Posterior cingulate gyrus (tissue), 11 donors: ENCODE measurements around the gene C8G.

Source experiments
- DNase-seq, 10 donors: peaks; one replicate each; pipeline versions ENCODE4 v3.0.0 to v3.0.0-alpha.2; 2020 to 2021; ENCODE audit warnings: mixed read lengths in 3 of 10
- intact Hi-C: fragments of 100-400 bp; cut with DNase I; formaldehyde crosslinking; loops from one replicate; pipeline ENCODE4 v1.15.1; 2023

The C8G gene

GRCh38 chr9:136963341-136963740 is 18.3 kb downstream of the C8G start:
- intact Hi-C loops, result no loop called here
- no peak for DNase-seq

- intact Hi-C loops, result no loop called here
- DNase-seq, result no peak
Observed at GRCh38 chr9:136963751-136964150, 18.7 kb downstream of the C8G start.

GRCh38 chr9:136964171-136964689 is 19.2 kb downstream of the C8G start:
- DNase-seq, result no peak
- intact Hi-C loops, result no loop called here

- intact Hi-C loops, result no loop called here
- no peak for DNase-seq
Observed at GRCh38 chr9:136964833-136965422, 19.9 kb downstream of the C8G start.

GRCh38 chr9:136965771-136966484 is 20.9 kb downstream of the C8G start:
- DNase-seq, result peak in 6 of 10 donors; percentile 56 to 85 (median 66)
- intact Hi-C loops, result no loop called here

- DNase-seq, result no peak
- intact Hi-C loops, result no loop called here
Observed at GRCh38 chr9:136968333-136969127, 23.5 kb downstream of the C8G start.

- DNase-seq, result no peak
- intact Hi-C loops, result no loop called here
Observed at GRCh38 chr9:136969150-136969549, 24.1 kb downstream of the C8G start.

- DNase-seq, result no peak
- intact Hi-C loops, result no loop called here
Observed at GRCh38 chr9:136969774-136970173, 24.7 kb downstream of the C8G start.

- intact Hi-C loops, result no loop called here
- no peak for DNase-seq
Observed at GRCh38 chr9:136970361-136970760, 25.3 kb downstream of the C8G start.

GRCh38 chr9:136971746-136972145 is 26.7 kb downstream of the C8G start:
- intact Hi-C loops, result no loop called here
- DNase-seq, result no peak

- intact Hi-C loops, result no loop called here
- no peak for DNase-seq
Observed at GRCh38 chr9:136972335-136972734, 27.3 kb downstream of the C8G start.

- DNase-seq, result no peak
- intact Hi-C loops, result no loop called here
Observed at GRCh38 chr9:136972743-136973142, 27.7 kb downstream of the C8G start.

GRCh38 chr9:136973618-136974617 is 28.9 kb downstream of the C8G start:
- intact Hi-C loops, result no loop called here
- no peak for DNase-seq

- intact Hi-C loops, result no loop called here
- DNase-seq, result no peak
Observed at GRCh38 chr9:136974817-136975535, 29.9 kb downstream of the C8G start.

GRCh38 chr9:136975644-136976043 is 30.6 kb downstream of the C8G start:
- DNase-seq, result peak in 9 of 10 donors; percentile 72 to 97 (median 84)
- intact Hi-C loops, result loop anchor here (2.0 kb wide), 1 partner anchor 27 kb away; no protein-coding TSS in a partner anchor

- intact Hi-C loops, result loop anchor here (2.0 kb wide), 1 partner anchor 28 kb away; no protein-coding TSS in a partner anchor
- peak; percentile 91 to 99 (median 96) for DNase-seq
Observed at GRCh38 chr9:136977223-136977622, 32.2 kb downstream of the C8G start, which contains the start of gene PTGDS. TSS of gene PTGDS (plus strand) at chr9:136977504. CDS start at chr9:136977579, 75 bp downstream.

GRCh38 chr9:136977649-136978072 is 32.6 kb downstream of the C8G start:
- DNase-seq, result no peak
- intact Hi-C loops, result loop anchor here (2.0 kb wide), 1 partner anchor 29 kb away; no protein-coding TSS in a partner anchor

- intact Hi-C loops, result no loop called here
- DNase-seq, result peak; percentile 85 to 99 (median 92)
Observed at GRCh38 chr9:136978073-136978864, 33.2 kb downstream of the C8G start.
